LHCN-M2 (cell line): ENCODE measurements around the gene GUCA1A. TPM values are rescaled to one million over a fixed set of nuclear protein-coding genes. Genes with fewer than 3 reads are reported as not detected.

ENCODE experiments used
- total RNA-seq: library from RNA; depleted of rRNA; stranded (reverse); fragments of >200 nt; gene quantifications from 2 replicates; pipeline ENCODE4 v1.2.3, GENCODE V29; 2014; rRNA removed

Gene GUCA1A
- total RNA-seq, 1 experiment from 2014 or later = not detected

Other genes starting within 250 kb of the GUCA1A start
- gene CCND3, start 231.6 kb upstream of the GUCA1A start, total RNA-seq = 176 and 251 TPM in 2 replicates
- 18.1 and 26.5 TPM in 2 replicates for gene TAF8, start 122.8 kb upstream of the GUCA1A start, total RNA-seq
- gene C6orf132, start 30.7 kb upstream of the GUCA1A start, total RNA-seq = 0.45 and 0.75 TPM in 2 replicates
- 0.17 TPM in 1 of 2 replicates, not detected in the other for gene GUCA1B, start 21.6 kb downstream of the GUCA1A start, total RNA-seq
- gene MRPS10, start 44.5 kb downstream of the GUCA1A start, total RNA-seq = 53.0 and 58.1 TPM in 2 replicates